DMS53 treated with DMSO at 0.1 percent for 48 hours (cell line): ENCODE measurements around the gene MRPL1.
"Not testable (repeated sequence)": the region's sequence is repeated elsewhere in the genome, so short reads cannot be mapped to it uniquely, and the experiment has no call there.

ENCODE experiments used
- DNase-seq: peaks from one replicate; lab custom pipeline; 2025; ENCODE audit not compliant: unreplicated experiment; lab: John Stamatoyannopoulos, UW

Gene MRPL1

GRCh38 chr4:77849278-77849965 is 13.2 kb upstream of the MRPL1 start:
- DNase-seq: peak; percentile 38

- no peak for DNase-seq
Observed at GRCh38 chr4:77852892-77853495, 9.6 kb upstream of the MRPL1 start.

GRCh38 chr4:77854431-77855111 is 8.1 kb upstream of the MRPL1 start:
- no peak for DNase-seq

GRCh38 chr4:77856152-77856551 is 6.5 kb upstream of the MRPL1 start:
- no peak for DNase-seq

- DNase-seq: no peak
Observed at GRCh38 chr4:77859256-77859655, 3.4 kb upstream of the MRPL1 start.

GRCh38 chr4:77861495-77861894 is 1.1 kb upstream of the MRPL1 start:
- no peak for DNase-seq

GRCh38 chr4:77863341-77863740 is 711 bp downstream of the MRPL1 start:
- DNase-seq: not testable (repeated sequence)

GRCh38 chr4:77865259-77865658 is 2.6 kb downstream of the MRPL1 start:
- DNase-seq: no peak

GRCh38 chr4:77872723-77873445 is 10.3 kb downstream of the MRPL1 start:
- no peak for DNase-seq

GRCh38 chr4:77877167-77877566 is 14.5 kb downstream of the MRPL1 start:
- DNase-seq: no peak

GRCh38 chr4:77877771-77878565 is 15.3 kb downstream of the MRPL1 start:
- no peak for DNase-seq

- no peak for DNase-seq
Observed at GRCh38 chr4:77880784-77881183, 18.2 kb downstream of the MRPL1 start.

GRCh38 chr4:77881460-77882295 is 19.0 kb downstream of the MRPL1 start:
- DNase-seq: peak; percentile 37

GRCh38 chr4:77893451-77893850 is 30.8 kb downstream of the MRPL1 start:
- DNase-seq: no peak

- DNase-seq: no peak
Observed at GRCh38 chr4:77899607-77900006, 37.0 kb downstream of the MRPL1 start.

- DNase-seq: no peak
Observed at GRCh38 chr4:77903186-77903585, 40.6 kb downstream of the MRPL1 start.

GRCh38 chr4:77905651-77906263 is 43.1 kb downstream of the MRPL1 start:
- DNase-seq: no peak

GRCh38 chr4:77910676-77911075 is 48.0 kb downstream of the MRPL1 start:
- no peak for DNase-seq

- no peak for DNase-seq
Observed at GRCh38 chr4:77911091-77911490, 48.5 kb downstream of the MRPL1 start.
